IMR-90 (cell line): ENCODE measurements around the gene PGR.

Source experiments
- BHLHE40 ChIP-seq: fragments of 150-350 bp; IDR thresholded peaks from 2 replicates; pipeline ENCODE4 v1.6.1; 2016; ENCODE audit warnings: mild to moderate bottlenecking, low read depth, low read length
- CEBPB ChIP-seq: IDR thresholded peaks from 2 replicates; pipeline ENCODE4 v1.6.1; 2012; ENCODE audit warnings: low read depth, low read length, improper control_type of control experiment
- CTCF ChIP-seq: conservative IDR thresholded peaks from 2 replicates; pipeline ENCODE4 v1.5.1; 2012; ENCODE audit warnings: mild to moderate bottlenecking, low read depth, low read length, improper control_type of control experiment
- FOS ChIP-seq: fragments of 150-350 bp; IDR thresholded peaks from 2 replicates; pipeline ENCODE4 v1.6.1; 2016; ENCODE audit warnings: low read depth, low read length
- MAFK ChIP-seq: IDR thresholded peaks from 2 replicates; pipeline ENCODE4 v1.6.1; 2012; ENCODE audit warnings: low read depth, low read length, improper control_type of control experiment
- MAZ ChIP-seq: IDR thresholded peaks from 2 replicates; pipeline ENCODE4 v1.6.1; 2012; ENCODE audit warnings: low read depth, mild to moderate bottlenecking, low read length, improper control_type of control experiment, moderate library complexity, borderline replicate concordance
- MXI1 ChIP-seq: IDR thresholded peaks from 2 replicates; pipeline ENCODE4 v1.6.1; 2012; ENCODE audit warnings: low read depth, mild to moderate bottlenecking, low read length, moderate library complexity, borderline replicate concordance
- POLR2A ChIP-seq: IDR thresholded peaks from 2 replicates; pipeline ENCODE4 v1.6.1; 2012; ENCODE audit warnings: mild to moderate bottlenecking, low read depth, low read length
- RAD21 ChIP-seq: IDR thresholded peaks from 2 replicates; pipeline ENCODE4 v1.6.1; 2012; ENCODE audit warnings: low read length, improper control_type of control experiment
- RCOR1 ChIP-seq: IDR thresholded peaks from 2 replicates; pipeline ENCODE4 v1.6.1; 2012; ENCODE audit warnings: mild to moderate bottlenecking, low read length, improper control_type of control experiment; ENCODE audit not compliant: insufficient replicate concordance
- SMC3 ChIP-seq: fragments of 150-350 bp; IDR thresholded peaks from 2 replicates; pipeline ENCODE4 v1.6.1; 2016; ENCODE audit warnings: low read depth, mild to moderate bottlenecking, antibody characterized with exemption, low read length, moderate library complexity
- TF ChIP-seq, protein P1 (sequence below): fragments of 150-350 bp; IDR thresholded peaks from 2 replicates; pipeline ENCODE4 v1.6.1; 2017; ENCODE audit warnings: mild to moderate bottlenecking, antibody characterized with exemption, low read length, low read depth

- no peak for TF ChIP-seq POLR2A
- no peak for TF ChIP-seq CTCF
- TF ChIP-seq MXI1, result no peak
- no peak for TF ChIP-seq MAFK
- TF ChIP-seq, protein P1, sequence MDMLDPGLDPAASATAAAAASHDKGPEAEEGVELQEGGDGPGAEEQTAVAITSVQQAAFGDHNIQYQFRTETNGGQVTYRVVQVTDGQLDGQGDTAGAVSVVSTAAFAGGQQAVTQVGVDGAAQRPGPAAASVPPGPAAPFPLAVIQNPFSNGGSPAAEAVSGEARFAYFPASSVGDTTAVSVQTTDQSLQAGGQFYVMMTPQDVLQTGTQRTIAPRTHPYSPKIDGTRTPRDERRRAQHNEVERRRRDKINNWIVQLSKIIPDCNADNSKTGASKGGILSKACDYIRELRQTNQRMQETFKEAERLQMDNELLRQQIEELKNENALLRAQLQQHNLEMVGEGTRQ, result no peak
- no peak for TF ChIP-seq RCOR1
- no peak for TF ChIP-seq RAD21
- TF ChIP-seq CEBPB, result no peak
- no peak for TF ChIP-seq SMC3
- TF ChIP-seq FOS, result no peak
- TF ChIP-seq BHLHE40, result no peak
- no peak for TF ChIP-seq MAZ
These were observed 96.6 kb downstream of the PGR start for GRCh38 chr11:101032991-101033390.
